Activated CD8-positive, alpha-beta T cell treated with anti-CD3 and anti-CD28 coated beads, Interleukin-2, amount 10 ng/mL, durations not matched to agents 7 days and 5 days (primary cell): ENCODE data around the gene SYCP2. TPM values are rescaled to one million over a fixed set of nuclear protein-coding genes. Genes with fewer than 3 reads are reported as not detected.

Source experiments
- ATAC-seq: fragments of 150-1000 bp; cut with Tn5 transposase; one replicate; pipeline ENCODE4 v1.10.0; 2021; ENCODE audit warnings: moderate library complexity
- CTCF ChIA-PET: fragments of 350-600 bp; sonication (Branson Sonifier 250); formaldehyde crosslinking; loops from one replicate; lab custom pipeline; 2021; ENCODE audit warnings: antibody characterized with exemption; lab: Charles Lee
- POLR2A ChIA-PET: fragments of 350-600 bp; sonication (Branson Sonifier 250); formaldehyde crosslinking; loops from one replicate; lab custom pipeline; 2021; ENCODE audit warnings: antibody characterized with exemption; lab: Charles Lee
- DNase-seq: peaks from one replicate; pipeline ENCODE4 v3.0.0-alpha.2; 2020
- H3K27ac Mint-ChIP-seq: one replicate; pipeline ENCODE4 v1.8.0; 2021; ENCODE audit warnings: mild to moderate bottlenecking, mixed read lengths
- H3K27me3 Mint-ChIP-seq: one replicate; pipeline ENCODE4 v1.8.0; 2021; ENCODE audit warnings: low read depth, mixed read lengths
- H3K36me3 Mint-ChIP-seq: one replicate; pipeline ENCODE4 v1.8.0; 2021; ENCODE audit warnings: low read depth, mixed read lengths
- H3K4me1 Mint-ChIP-seq: one replicate; pipeline ENCODE4 v1.8.0; 2021; ENCODE audit warnings: low read depth, mixed read lengths
- H3K4me3 Mint-ChIP-seq: one replicate; pipeline ENCODE4 v1.8.0; 2021; ENCODE audit warnings: mild to moderate bottlenecking, mixed read lengths
- H3K9me3 Mint-ChIP-seq: one replicate; pipeline ENCODE4 v1.8.0; 2022; ENCODE audit warnings: mixed read lengths; ENCODE audit not compliant: insufficient read depth
- total RNA-seq, 2 experiments: library from RNA; stranded (reverse); gene quantifications; one replicate each; pipeline ENCODE4 v1.2.3, GENCODE V29; 2021

Gene SYCP2
- total RNA-seq, 2 experiments from 2014 or later, result 6.5 to 6.6 TPM

DNA sequence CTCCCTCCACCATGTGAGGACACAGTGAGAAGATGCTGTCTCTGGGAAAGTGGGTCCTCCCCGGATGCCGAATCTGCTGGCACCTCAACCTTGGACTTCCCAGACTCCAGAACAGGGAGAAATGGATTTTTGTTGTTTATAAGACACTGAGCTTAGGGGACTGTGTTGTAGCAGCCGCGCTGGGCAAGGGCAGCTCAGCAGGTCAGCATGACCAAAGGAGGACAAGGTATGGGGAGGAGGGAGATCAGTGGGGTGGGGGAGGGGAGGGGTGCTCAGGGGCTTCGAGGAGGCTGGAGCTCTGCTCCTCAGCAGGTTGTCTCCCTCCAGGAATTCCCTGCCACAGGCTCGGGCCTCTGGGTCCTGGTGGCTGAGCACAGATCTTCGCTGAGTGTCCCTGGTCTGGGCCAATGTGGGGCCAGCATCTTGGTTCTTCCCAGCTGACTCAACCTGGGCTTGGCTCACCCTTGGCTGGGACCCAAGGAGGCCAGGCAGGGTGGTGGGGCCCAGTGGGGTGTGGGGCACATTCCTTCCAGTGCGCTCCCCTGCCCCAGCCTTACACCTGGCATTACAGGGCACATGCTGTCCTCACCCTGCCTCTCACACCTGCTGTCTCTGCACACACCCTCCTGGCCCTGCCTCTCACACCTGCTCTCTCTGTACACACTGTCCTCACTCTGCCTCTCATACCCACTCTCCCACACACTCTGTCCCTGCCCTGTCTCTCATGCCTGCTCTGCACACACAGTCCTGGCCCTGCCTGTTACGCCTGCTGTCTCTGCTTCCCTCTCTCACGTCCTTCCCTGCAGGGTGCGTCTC, 107.3 kb downstream of the SYCP2 start:
- no peak overlapping the region for H3K4me3 Mint-ChIP-seq

DNA sequence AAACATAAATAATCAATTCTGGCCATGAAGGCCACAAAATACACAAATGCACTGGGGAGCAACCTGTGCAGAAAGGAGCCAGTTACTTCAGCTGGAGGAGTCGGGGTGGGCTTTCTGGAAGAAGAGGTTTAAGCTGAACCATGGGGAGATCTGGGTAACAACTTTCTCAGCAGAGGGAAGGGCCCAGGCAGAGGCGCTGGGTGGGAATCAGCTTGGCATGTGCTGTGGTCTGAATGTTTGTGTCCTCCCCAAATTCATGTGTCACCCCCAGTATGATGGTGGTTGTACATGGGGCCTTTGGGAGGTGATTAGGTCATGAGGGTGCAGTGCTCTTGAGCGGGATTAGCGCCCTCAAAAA, 107.9 kb downstream of the SYCP2 start:
- Mint-ChIP-seq H3K4me1 (no peaks in the 10 kb centered on the region), H3K36me3 (no peaks in the 10 kb centered on the region), H3K27me3 (peaks cover 3% of the 10 kb centered on the region), H3K27ac (no peak overlapping the region), H3K4me3 (no peak overlapping the region), H3K9me3 (no peaks in the 10 kb centered on the region)
- CTCF ChIA-PET, result no interaction called here
- DNase-seq (no peak), ATAC-seq (no peak)
- POLR2A ChIA-PET, result no interaction called here

More for the DNA sequence above, 107.3 kb downstream of the SYCP2 start:
- DNase-seq, result no peak
- H3K4me1 Mint-ChIP-seq, result no peaks in the 10 kb centered on the region
- CTCF ChIA-PET, result no interaction called here
- no peak for ATAC-seq
- no peaks in the 10 kb centered on the region for H3K36me3 Mint-ChIP-seq
- POLR2A ChIA-PET, result no interaction called here
- H3K27me3 Mint-ChIP-seq, result peaks cover 3% of the 10 kb centered on the region
- no peak overlapping the region for H3K27ac Mint-ChIP-seq
- H3K9me3 Mint-ChIP-seq, result no peaks in the 10 kb centered on the region

DNA sequence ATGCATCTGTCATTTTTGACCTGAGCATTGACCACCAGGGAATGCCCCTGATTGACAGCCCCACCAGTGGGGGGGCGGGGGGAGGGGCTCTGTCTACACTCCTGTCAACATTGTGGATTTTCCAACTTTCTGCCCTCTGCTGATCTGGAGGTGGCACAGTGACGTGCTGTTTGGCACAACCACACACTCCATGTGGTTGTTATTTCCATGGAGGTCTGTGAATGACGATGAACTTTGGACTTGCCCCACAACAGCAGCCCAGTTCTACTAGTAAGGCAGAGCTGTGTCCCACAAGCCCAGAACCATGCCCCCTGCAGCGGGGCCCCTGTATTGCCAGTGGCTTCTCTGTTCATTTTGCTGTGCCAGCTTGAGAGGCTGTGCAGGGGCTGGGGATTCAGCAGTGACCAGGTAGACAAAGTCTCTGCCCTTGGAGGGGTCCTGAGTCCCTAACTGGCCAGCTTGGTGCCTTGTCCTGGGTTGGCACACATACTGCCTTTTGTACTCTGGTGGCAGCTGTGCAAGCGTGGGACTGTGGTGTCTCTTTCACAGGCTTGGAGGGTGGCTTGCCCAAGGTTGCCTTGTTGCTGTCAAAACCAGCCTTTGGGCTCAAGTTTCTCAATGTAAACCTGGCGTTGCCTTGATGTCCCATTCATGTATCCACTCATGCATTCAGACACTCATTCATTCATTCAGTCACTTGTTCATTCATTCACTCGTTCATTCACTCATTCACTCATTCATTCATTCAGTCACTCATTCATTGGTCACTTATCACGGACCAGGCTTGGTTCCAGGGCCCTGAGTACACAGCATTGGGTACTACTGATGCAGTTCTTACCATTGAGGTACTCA, 108.5 kb downstream of the SYCP2 start:
- CTCF ChIA-PET, result no interaction called here
- POLR2A ChIA-PET, result no interaction called here
- Mint-ChIP-seq H3K27ac (no peak overlapping the region), H3K4me3 (no peak overlapping the region), H3K9me3 (no peaks in the 10 kb centered on the region), H3K4me1 (no peaks in the 10 kb centered on the region), H3K27me3 (peaks cover under 1% of the 10 kb centered on the region), H3K36me3 (no peaks in the 10 kb centered on the region)
- no peak for DNase-seq
- no peak for ATAC-seq

DNA sequence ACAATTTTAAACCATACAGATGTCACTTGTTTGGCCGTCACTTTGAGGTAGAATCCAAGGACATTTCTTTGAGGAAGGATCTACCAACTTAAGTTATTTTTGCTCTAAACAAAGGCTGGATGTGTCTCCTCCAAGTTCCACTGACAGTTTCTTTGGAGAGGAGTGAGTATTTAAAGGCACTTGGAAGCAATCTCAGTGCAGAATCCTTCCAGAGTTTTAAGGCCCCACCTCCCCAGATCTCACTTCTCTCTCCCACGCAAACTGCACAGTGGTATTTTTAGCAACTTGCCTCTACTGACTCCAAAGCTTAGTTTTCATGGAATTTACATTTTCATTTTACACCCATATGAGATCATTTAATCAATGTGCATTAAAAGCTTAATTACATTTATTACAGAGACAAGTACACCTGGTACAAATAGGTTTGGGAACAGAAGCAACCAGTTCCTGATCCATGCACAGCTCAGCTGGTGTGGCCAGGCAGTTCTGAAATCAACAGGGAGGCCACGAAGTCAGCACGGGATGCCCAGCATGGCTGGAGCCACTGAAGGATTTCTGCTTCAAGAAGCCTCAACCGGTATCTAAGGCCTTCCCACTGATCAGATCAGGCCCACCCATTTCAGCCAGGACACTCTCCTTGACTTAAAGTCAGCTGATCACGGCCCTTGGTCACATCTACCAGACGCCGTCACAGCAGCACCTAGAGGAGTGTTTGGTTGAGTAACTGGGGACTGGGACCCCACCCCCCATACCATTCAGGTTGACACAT, 109.8 kb downstream of the SYCP2 start:
- no peak overlapping the region for H3K27ac Mint-ChIP-seq
- no peaks in the 10 kb centered on the region for H3K27me3 Mint-ChIP-seq
- H3K4me3 Mint-ChIP-seq, result no peak overlapping the region
- POLR2A ChIA-PET, result no interaction called here
- no peaks in the 10 kb centered on the region for H3K36me3 Mint-ChIP-seq
- no peak for DNase-seq
- no peaks in the 10 kb centered on the region for H3K9me3 Mint-ChIP-seq
- H3K4me1 Mint-ChIP-seq, result no peaks in the 10 kb centered on the region
- no peak for ATAC-seq
- CTCF ChIA-PET, result no interaction called here

DNA sequence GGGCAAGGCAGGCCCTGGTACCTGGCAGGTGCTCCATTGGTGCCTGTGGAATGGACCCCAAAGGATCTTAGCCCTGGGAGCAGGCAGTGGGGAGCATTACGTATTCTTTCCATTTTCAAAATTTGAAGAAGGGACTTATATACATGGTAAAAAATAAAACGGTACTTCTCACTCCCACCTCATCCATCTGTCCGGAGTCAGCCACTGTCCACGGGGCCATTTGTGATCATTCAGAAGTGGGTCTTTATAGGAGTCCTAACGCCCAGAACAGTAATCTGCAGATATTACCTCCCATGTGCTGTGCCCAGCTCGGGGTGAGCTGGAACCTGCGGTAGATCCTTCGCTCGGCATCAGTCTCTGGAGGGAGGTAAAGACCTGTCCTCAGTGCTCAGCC, 110.4 kb downstream of the SYCP2 start:
- ChIA-PET CTCF (no interaction called here), POLR2A (no interaction called here)
- Mint-ChIP-seq H3K27me3 (no peaks in the 10 kb centered on the region), H3K27ac (no peak overlapping the region), H3K9me3 (no peaks in the 10 kb centered on the region), H3K4me3 (no peak overlapping the region), H3K36me3 (no peaks in the 10 kb centered on the region), H3K4me1 (no peaks in the 10 kb centered on the region)
- DNase-seq (no peak), ATAC-seq (no peak)

DNA sequence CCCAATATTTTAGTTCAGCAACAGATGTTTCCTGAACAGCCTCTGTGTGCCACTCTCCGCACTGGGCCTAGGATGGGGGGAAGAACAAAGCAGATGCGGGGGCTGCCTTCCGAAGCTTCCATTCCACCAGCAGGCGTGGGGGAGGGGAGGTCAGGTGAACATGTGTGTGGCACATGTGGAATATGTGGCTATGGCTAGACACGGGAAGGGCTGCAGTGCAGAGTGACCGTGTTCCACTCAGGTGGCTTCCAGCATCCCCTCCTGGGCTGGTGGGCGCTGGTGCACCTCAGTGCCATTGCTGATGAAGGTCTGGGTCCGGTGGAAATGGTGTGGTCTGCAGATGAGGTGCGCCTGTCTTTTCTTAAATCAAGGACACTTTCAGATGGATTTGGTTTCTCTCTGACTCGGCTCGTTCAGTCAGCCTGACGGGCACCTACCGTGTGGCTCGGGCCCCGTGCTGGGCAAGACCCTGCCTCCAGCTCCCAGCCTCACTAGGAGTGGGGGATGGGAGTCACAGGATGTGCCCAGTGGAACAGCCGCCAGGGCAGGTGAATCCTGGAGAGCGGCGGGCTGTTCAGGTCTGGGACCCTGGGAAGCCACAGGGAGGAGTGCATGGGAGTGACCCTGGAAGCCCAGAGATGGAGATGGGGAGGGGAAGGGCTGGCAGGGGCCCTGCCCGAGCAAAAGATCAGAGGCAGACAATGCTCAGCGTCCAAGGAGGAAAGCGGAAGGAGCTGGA, 111.0 kb downstream of the SYCP2 start:
- ATAC-seq (no peak), DNase-seq (no peak)
- no peaks in the 10 kb centered on the region for H3K4me1 Mint-ChIP-seq
- H3K27ac Mint-ChIP-seq, result no peak overlapping the region
- POLR2A ChIA-PET, result no interaction called here
- no peaks in the 10 kb centered on the region for H3K9me3 Mint-ChIP-seq
- no peaks in the 10 kb centered on the region for H3K27me3 Mint-ChIP-seq
- CTCF ChIA-PET, result no interaction called here
- H3K36me3 Mint-ChIP-seq, result no peaks in the 10 kb centered on the region
- no peak overlapping the region for H3K4me3 Mint-ChIP-seq

DNA sequence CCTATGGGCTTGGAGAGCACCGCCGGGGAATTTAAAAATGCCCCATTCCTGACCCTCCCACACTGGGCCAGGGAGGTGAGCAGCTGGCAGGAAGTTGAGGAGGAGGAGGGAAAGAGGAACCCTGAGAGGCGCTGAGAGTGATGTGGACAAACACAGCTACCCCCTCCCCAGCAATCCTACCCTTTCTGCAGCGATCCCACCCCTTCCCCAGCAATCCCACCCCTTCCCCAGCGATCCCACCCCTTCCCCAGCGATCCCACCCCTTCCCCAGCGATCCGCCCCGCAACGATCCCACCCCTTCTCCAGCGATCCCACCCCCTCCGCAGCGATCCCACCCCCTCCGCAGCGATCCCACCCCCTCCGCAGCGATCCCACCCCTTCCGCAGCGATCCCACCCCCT, 111.6 kb downstream of the SYCP2 start:
- Mint-ChIP-seq H3K27ac (no peak overlapping the region), H3K36me3 (no peaks in the 10 kb centered on the region), H3K9me3 (no peaks in the 10 kb centered on the region), H3K4me3 (no peak overlapping the region), H3K27me3 (no peaks in the 10 kb centered on the region), H3K4me1 (no peaks in the 10 kb centered on the region)
- no peak for ATAC-seq
- POLR2A ChIA-PET, result no interaction called here
- CTCF ChIA-PET, result no interaction called here
- no peak for DNase-seq

DNA sequence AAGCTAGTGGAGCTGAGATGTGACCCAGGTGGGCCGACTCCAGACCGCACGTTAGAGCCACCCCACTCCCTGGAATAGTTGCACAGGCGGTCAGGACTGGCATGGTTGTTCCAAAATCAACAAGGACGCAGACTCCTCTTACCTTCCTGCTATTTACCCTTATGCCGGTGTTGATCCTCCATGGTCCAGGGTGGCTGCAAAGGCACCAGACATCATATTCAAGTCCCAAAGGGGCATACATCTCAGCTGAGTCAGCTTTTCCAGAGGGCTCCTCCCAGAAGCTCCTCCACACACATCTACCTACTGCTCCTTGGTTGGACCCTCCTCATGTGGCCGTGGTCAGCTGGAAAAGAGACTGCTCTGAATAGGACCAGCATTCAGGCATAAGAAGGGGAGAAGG, 112.2 kb downstream of the SYCP2 start:
- DNase-seq (no peak), ATAC-seq (no peak)
- Mint-ChIP-seq H3K27me3 (no peaks in the 10 kb centered on the region), H3K4me3 (no peak overlapping the region), H3K9me3 (no peaks in the 10 kb centered on the region), H3K36me3 (no peaks in the 10 kb centered on the region), H3K27ac (no peak overlapping the region), H3K4me1 (no peaks in the 10 kb centered on the region)
- ChIA-PET POLR2A (no interaction called here), CTCF (no interaction called here)

DNA sequence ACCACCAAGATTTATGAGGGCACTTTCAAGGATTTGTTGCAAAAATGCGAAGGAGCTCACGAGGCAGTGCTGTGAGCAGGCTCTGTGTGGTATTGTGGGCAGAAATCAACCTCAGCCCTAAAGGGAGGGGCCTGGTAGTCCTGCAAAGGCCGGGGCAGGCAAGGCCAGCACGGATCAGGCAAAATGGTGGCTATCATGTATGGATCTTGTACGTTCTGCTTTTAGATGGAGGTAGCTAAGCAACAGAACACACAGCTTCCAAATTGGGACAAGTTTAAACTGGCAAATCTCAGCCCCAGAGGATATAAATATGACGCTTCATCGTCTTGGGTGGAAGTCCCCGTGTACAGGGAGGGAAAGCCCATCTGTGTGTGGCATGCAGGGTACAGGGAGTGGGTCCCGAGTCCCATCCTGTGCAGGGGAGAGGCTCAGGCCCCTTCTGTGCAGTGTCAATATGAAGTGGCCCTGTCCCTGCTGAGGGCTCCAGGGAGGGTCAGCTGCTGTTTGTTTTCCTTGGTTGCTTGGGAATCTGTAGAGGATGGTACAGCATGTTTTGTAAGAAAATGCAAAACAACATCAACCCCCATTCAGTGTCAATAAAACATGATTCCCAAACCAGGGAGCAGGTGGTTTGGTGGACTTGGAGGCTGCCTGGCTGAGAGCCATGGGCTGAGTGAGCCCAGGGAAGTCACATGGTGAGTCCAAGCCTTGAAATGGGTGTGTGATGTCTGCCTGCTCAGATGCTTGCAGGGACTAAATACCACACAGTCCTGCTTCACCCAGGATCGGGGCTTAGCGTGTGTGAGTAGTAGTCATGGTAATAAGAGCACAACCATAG, 113.0 kb downstream of the SYCP2 start:
- DNase-seq (no peak), ATAC-seq (no peak)
- CTCF ChIA-PET, result no interaction called here
- H3K4me3 Mint-ChIP-seq, result no peak overlapping the region
- H3K36me3 Mint-ChIP-seq, result no peaks in the 10 kb centered on the region
- H3K27ac Mint-ChIP-seq, result no peak overlapping the region
- no peaks in the 10 kb centered on the region for H3K9me3 Mint-ChIP-seq
- H3K4me1 Mint-ChIP-seq, result no peaks in the 10 kb centered on the region
- POLR2A ChIA-PET, result no interaction called here
- no peaks in the 10 kb centered on the region for H3K27me3 Mint-ChIP-seq

DNA sequence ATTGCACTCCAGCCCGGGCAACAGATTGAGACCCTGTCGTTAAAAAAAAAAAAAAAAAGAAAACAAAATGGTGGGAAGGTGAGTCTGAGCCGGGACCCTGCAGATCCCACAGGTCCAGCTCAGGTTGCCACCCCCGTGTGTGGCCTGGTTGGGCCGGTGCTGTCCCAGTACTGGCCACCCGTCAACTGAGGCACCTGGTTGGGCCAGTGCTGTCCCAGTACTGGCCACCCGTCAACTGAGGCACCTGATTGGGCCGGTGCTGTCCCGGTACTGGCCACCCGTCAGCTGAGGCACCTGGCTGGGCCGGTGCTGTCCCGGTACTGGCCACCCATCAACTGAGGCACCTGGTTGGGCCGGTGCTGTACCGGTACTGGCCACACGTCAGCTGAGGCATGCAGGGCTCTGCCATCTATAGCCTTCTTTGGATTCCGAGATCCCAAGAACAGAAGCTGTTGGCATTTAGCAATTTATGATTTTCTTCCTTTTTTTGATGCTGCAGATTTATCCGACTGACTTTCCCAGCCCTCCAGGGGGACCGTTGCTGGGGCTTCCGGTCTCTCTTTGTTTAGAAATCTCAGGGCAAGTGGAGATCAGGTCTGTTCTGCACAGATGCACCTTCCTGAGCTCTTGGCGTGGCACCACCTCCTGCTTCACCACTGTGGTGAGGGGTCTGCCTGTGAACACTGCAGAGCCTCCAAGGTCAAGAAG, 113.8 kb downstream of the SYCP2 start:
- Mint-ChIP-seq H3K36me3 (no peaks in the 10 kb centered on the region), H3K27me3 (no peaks in the 10 kb centered on the region), H3K27ac (no peak overlapping the region), H3K4me3 (no peak overlapping the region), H3K4me1 (no peaks in the 10 kb centered on the region), H3K9me3 (no peaks in the 10 kb centered on the region)
- ChIA-PET CTCF (no interaction called here), POLR2A (no interaction called here)
- ATAC-seq, result no peak
- no peak for DNase-seq
